GM18502 (cell line): Measurements from ENCODE around the gene MUC3A.
"Not testable (repeated sequence)": the region's sequence is repeated elsewhere in the genome, so short reads cannot be mapped to it uniquely, and the experiment has no call there.

Source experiments
- ATAC-seq: cut with Tn5 transposase; IDR thresholded peaks from one replicate; pipeline ENCODE4 v1.9.1; 2021; ENCODE audit warnings: mild to moderate bottlenecking; ENCODE audit not compliant: unreplicated experiment, poor library complexity

MUC3A gene

GRCh38 chr7:100968031-100968430 is 18.7 kb downstream of the MUC3A start:
- ATAC-seq = no peak

GRCh38 chr7:100968650-100969049 is 19.3 kb downstream of the MUC3A start:
- ATAC-seq = no peak

GRCh38 chr7:100969066-100969615 is 19.8 kb downstream of the MUC3A start, which contains the start of gene MUC12:
Gene MUC12 (plus strand): TSS chr7:100969565. CDS start chr7:100969623, 58 bp downstream.
- no peak for ATAC-seq

- no peak for ATAC-seq
Observed at GRCh38 chr7:100971111-100972001, 22.0 kb downstream of the MUC3A start.

GRCh38 chr7:100972002-100972347 is 22.6 kb downstream of the MUC3A start:
- no peak for ATAC-seq

- ATAC-seq = no peak
Observed at GRCh38 chr7:100974021-100974420, 24.7 kb downstream of the MUC3A start.

- no peak for ATAC-seq
Observed at GRCh38 chr7:100975371-100975821, 26.1 kb downstream of the MUC3A start.

- ATAC-seq = no peak
Observed at GRCh38 chr7:100978300-100978699, 29.0 kb downstream of the MUC3A start.

GRCh38 chr7:100983451-100984187 is 34.3 kb downstream of the MUC3A start:
- no peak for ATAC-seq

- not testable (repeated sequence) for ATAC-seq
Observed at GRCh38 chr7:100984241-100984918, 35.0 kb downstream of the MUC3A start.

- ATAC-seq = not testable (repeated sequence)
Observed at GRCh38 chr7:100985033-100985797, 35.9 kb downstream of the MUC3A start.

GRCh38 chr7:100991631-100992030 is 42.3 kb downstream of the MUC3A start:
- ATAC-seq = no peak

- not testable (repeated sequence) for ATAC-seq
Observed at GRCh38 chr7:100992280-100992679, 42.9 kb downstream of the MUC3A start.

GRCh38 chr7:100994671-100995070 is 45.3 kb downstream of the MUC3A start:
- not testable (repeated sequence) for ATAC-seq

- ATAC-seq = not testable (repeated sequence)
Observed at GRCh38 chr7:100998530-100998929, 49.2 kb downstream of the MUC3A start.

GRCh38 chr7:100999334-100999733 is 50.0 kb downstream of the MUC3A start:
- ATAC-seq = not testable (repeated sequence)

GRCh38 chr7:101000025-101000424 is 50.7 kb downstream of the MUC3A start:
- not testable (repeated sequence) for ATAC-seq

- ATAC-seq = not testable (repeated sequence)
Observed at GRCh38 chr7:101002333-101002732, 53.0 kb downstream of the MUC3A start.

GRCh38 chr7:101007361-101007760 is 58.0 kb downstream of the MUC3A start:
- not testable (repeated sequence) for ATAC-seq

GRCh38 chr7:101009629-101010028 is 60.3 kb downstream of the MUC3A start:
- ATAC-seq = no peak
